SK-N-SH treated with all-trans-retinoic acid at 6 μM for 48 hours (cell line): Measurements from ENCODE around the gene SRP14.

ENCODE experiments used
- ARNTL ChIP-seq: fragments of 450-650 bp; formaldehyde crosslinking; IDR thresholded peaks from 2 replicates; pipeline ENCODE4 v1.5.0; 2020; ENCODE audit warnings: low read depth, mild to moderate bottlenecking, moderate library complexity, borderline replicate concordance
- CSRNP3 ChIP-seq: fragments of 250-450 bp; sonication (Bioruptor Pico); IDR thresholded peaks from 2 replicates; pipeline ENCODE4 v1.5.1; 2021; ENCODE audit warnings: mild to moderate bottlenecking, moderate library complexity
- ESRRG ChIP-seq: fragments of 250-450 bp; sonication (Bioruptor Pico); IDR thresholded peaks from 2 replicates; pipeline ENCODE4 v1.6.1; 2021; ENCODE audit warnings: mild to moderate bottlenecking
- GLIS3 ChIP-seq: fragments of 250-450 bp; sonication (Bioruptor Pico); IDR thresholded peaks from 2 replicates; pipeline ENCODE4 v1.5.0; 2020; ENCODE audit warnings: mild to moderate bottlenecking, moderate library complexity
- ISL1 ChIP-seq: fragments of 250-450 bp; sonication (Bioruptor Pico); IDR thresholded peaks from 2 replicates; pipeline ENCODE4 v2.1.2; 2022; ENCODE audit warnings: mild to moderate bottlenecking, moderate library complexity
- PATZ1 ChIP-seq: fragments of 250-450 bp; sonication (Bioruptor Pico); IDR thresholded peaks from 2 replicates; pipeline ENCODE4 v1.8.0; 2020; ENCODE audit warnings: mild to moderate bottlenecking, moderate library complexity, borderline replicate concordance
- POU6F1 ChIP-seq: fragments of 250-450 bp; sonication (Bioruptor Pico); IDR thresholded peaks from 2 replicates; pipeline ENCODE4 v1.8.0; 2021; ENCODE audit warnings: low read depth, mild to moderate bottlenecking, moderate library complexity, borderline replicate concordance
- RARB ChIP-seq: fragments of 250-450 bp; sonication (Bioruptor Pico); IDR thresholded peaks from 2 replicates; pipeline ENCODE4 v1.8.0; 2021; ENCODE audit warnings: mild to moderate bottlenecking, moderate library complexity
- SNAI2 ChIP-seq: fragments of 250-450 bp; sonication (Bioruptor Pico); IDR thresholded peaks from 2 replicates; pipeline ENCODE4 v1.5.0; 2020; ENCODE audit warnings: mild to moderate bottlenecking, moderate library complexity
- TOX ChIP-seq: fragments of 250-450 bp; sonication (Bioruptor Pico); IDR thresholded peaks from 2 replicates; pipeline ENCODE4 v1.8.0; 2021; ENCODE audit warnings: mild to moderate bottlenecking, moderate library complexity, borderline replicate concordance
- ZFP30 ChIP-seq: fragments of 450-650 bp; formaldehyde crosslinking; IDR thresholded peaks from 2 replicates; pipeline ENCODE4 v1.5.0; 2022; ENCODE audit warnings: mild to moderate bottlenecking, moderate library complexity
- ZNF565 ChIP-seq: fragments of 450-650 bp; formaldehyde crosslinking; conservative IDR thresholded peaks from 2 replicates; pipeline ENCODE4 v1.5.0; 2020; ENCODE audit warnings: low read depth, mild to moderate bottlenecking, moderate library complexity

GRCh38 chr15:40010686-40011085 is 28.3 kb downstream of the SRP14 start:
- no peak for TF ChIP-seq ESRRG (CRISPR knock-in tag)
- no peak for TF ChIP-seq PATZ1 (CRISPR knock-in tag)
- no peak for TF ChIP-seq RARB (CRISPR knock-in tag)
- TF ChIP-seq ZFP30: no peak
- no peak for TF ChIP-seq ARNTL (CRISPR knock-in tag)
- TF ChIP-seq SNAI2 (CRISPR knock-in tag): no peak
- TF ChIP-seq ISL1 (CRISPR knock-in tag): no peak
- TF ChIP-seq TOX (CRISPR knock-in tag): no peak
- TF ChIP-seq GLIS3 (CRISPR knock-in tag): no peak
- no peak for TF ChIP-seq ZNF565 (CRISPR knock-in tag)
- no peak for TF ChIP-seq POU6F1 (CRISPR knock-in tag)
- TF ChIP-seq CSRNP3 (CRISPR knock-in tag): no peak
